ENCODE data around the gene TBK1. TPM values are rescaled to one million over a fixed set of nuclear protein-coding genes. Genes with fewer than 3 reads are reported as not detected.
A peak's percentile ranks its signal among the peaks of the same experiment; 100 is the strongest.

The TBK1 gene
- total and polyA plus RNA-seq, 2 of the 13 experiments (the other 11 are each of a cell fraction or from before 2014, with no cell fraction given), result 10.3 to 25.2 TPM

DNA sequence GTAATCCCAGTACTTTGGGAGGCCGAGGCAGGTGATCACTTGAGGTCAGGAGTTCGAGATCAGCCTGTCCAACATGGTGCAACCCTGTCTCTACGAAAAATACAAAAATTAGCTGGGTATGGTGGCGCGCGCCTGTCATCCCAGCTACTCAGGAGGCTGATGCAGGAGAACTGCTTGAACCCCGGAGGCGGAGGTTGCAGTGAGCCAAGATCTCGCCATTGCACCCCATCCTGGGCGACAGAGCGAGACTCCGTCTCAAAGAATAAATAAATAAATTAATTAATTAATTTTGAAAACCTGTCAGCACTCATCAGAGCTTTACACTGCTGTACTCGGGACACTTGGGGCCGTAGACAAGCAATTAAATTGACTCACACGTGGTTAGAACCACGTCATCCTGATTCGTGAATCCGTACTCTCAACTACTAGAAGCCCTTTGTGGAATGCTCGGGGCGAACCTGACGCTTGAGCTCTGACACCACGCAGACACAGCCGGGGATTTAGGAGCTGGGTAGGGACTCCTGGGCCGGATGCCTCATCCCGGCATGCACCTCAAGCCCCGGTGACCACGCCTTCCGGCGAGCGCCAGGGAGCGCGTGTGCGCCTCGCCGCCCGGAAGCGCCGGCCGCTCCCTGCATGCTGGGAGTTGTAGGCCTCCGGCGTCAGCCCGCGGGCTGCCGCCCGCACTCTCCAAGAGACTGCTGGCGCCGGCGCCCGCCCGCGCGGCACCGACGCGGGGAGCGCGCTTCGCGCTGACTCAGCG, 48.0 kb upstream of the TBK1 start, which contains the start of gene XPOT (continued):
- TF ChIP-seq SOX13 (IDR thresholded peaks at IDR 0.05), result no peak
- no peak; a peak in 1 of 4 replicates for TF ChIP-seq SOX13 (CRISPR knock-in tag; conservative IDR thresholded peaks at IDR 0.05 in 1 of 2, IDR thresholded peaks at IDR 0.05 in 1 of 2)
- no peak; the same call in 1 of the 2 replicates for TF ChIP-seq ZNF501 (CRISPR knock-in tag; IDR thresholded peaks at IDR 0.05)
- TF ChIP-seq, protein P1, sequence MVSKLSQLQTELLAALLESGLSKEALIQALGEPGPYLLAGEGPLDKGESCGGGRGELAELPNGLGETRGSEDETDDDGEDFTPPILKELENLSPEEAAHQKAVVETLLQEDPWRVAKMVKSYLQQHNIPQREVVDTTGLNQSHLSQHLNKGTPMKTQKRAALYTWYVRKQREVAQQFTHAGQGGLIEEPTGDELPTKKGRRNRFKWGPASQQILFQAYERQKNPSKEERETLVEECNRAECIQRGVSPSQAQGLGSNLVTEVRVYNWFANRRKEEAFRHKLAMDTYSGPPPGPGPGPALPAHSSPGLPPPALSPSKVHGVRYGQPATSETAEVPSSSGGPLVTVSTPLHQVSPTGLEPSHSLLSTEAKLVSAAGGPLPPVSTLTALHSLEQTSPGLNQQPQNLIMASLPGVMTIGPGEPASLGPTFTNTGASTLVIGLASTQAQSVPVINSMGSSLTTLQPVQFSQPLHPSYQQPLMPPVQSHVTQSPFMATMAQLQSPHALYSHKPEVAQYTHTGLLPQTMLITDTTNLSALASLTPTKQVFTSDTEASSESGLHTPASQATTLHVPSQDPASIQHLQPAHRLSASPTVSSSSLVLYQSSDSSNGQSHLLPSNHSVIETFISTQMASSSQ (IDR thresholded peaks at IDR 0.05; ENCODE audit: low read depth), result no peak
- TF ChIP-seq, protein P1 (CRISPR knock-in tag; IDR thresholded peaks at IDR 0.05; ENCODE audit: borderline replicate concordance), result no peak; the same call in 1 of the 2 replicates
- no peak for TF ChIP-seq ZNF329 (CRISPR knock-in tag; IDR thresholded peaks at IDR 0.05; ENCODE audit: low read depth)
- TF ChIP-seq, protein P2, sequence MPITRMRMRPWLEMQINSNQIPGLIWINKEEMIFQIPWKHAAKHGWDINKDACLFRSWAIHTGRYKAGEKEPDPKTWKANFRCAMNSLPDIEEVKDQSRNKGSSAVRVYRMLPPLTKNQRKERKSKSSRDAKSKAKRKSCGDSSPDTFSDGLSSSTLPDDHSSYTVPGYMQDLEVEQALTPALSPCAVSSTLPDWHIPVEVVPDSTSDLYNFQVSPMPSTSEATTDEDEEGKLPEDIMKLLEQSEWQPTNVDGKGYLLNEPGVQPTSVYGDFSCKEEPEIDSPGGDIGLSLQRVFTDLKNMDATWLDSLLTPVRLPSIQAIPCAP (CRISPR knock-in tag; IDR thresholded peaks at IDR 0.05; ENCODE audit: low read depth), result no peak
- no peak for TF ChIP-seq PAX8 (CRISPR knock-in tag; IDR thresholded peaks at IDR 0.05; ENCODE audit: borderline replicate concordance)
- no peak for TF ChIP-seq ZSCAN22 (CRISPR knock-in tag; IDR thresholded peaks at IDR 0.05)
- no peak for TF ChIP-seq ZNF451 (CRISPR knock-in tag; IDR thresholded peaks at IDR 0.05)
- TF ChIP-seq, protein P3, sequence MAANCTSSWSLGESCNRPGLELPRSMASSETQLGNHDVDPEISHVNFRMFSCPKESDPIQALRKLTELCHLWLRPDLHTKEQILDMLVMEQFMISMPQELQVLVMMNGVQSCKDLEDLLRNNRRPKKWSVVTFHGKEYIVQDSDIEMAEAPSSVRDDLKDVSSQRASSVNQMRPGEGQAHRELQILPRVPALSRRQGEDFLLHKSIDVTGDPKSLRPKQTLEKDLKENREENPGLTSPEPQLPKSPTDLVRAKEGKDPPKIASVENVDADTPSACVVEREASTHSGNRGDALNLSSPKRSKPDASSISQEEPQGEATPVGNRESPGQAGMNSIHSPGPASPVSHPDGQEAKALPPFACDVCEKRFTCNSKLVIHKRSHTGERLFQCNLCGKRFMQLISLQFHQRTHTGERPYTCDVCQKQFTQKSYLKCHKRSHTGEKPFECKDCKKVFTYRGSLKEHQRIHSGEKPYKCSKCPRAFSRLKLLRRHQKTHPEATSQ (CRISPR knock-in tag; IDR thresholded peaks at IDR 0.05; ENCODE audit: borderline replicate concordance), result no peak
- no peak for TF ChIP-seq U2AF1 (optimal IDR thresholded peaks at IDR 0.05; ENCODE audit: low read depth, low read length)
- TF ChIP-seq KLF15 (CRISPR knock-in tag; IDR thresholded peaks at IDR 0.05; ENCODE audit: borderline replicate concordance), result no peak
- no peak for TF ChIP-seq ZNF782 (CRISPR knock-in tag; IDR thresholded peaks at IDR 0.05; ENCODE audit: borderline replicate concordance)
- peak; percentile 37; the same call in 1 of the 2 replicates for TF ChIP-seq ZFP82 (CRISPR knock-in tag; IDR thresholded peaks at IDR 0.05; ENCODE audit: borderline replicate concordance)
- no peak for TF ChIP-seq RBFOX2 (IDR thresholded peaks at IDR 0.05; ENCODE audit: low read depth, low read length)
- TF ChIP-seq, protein P4, sequence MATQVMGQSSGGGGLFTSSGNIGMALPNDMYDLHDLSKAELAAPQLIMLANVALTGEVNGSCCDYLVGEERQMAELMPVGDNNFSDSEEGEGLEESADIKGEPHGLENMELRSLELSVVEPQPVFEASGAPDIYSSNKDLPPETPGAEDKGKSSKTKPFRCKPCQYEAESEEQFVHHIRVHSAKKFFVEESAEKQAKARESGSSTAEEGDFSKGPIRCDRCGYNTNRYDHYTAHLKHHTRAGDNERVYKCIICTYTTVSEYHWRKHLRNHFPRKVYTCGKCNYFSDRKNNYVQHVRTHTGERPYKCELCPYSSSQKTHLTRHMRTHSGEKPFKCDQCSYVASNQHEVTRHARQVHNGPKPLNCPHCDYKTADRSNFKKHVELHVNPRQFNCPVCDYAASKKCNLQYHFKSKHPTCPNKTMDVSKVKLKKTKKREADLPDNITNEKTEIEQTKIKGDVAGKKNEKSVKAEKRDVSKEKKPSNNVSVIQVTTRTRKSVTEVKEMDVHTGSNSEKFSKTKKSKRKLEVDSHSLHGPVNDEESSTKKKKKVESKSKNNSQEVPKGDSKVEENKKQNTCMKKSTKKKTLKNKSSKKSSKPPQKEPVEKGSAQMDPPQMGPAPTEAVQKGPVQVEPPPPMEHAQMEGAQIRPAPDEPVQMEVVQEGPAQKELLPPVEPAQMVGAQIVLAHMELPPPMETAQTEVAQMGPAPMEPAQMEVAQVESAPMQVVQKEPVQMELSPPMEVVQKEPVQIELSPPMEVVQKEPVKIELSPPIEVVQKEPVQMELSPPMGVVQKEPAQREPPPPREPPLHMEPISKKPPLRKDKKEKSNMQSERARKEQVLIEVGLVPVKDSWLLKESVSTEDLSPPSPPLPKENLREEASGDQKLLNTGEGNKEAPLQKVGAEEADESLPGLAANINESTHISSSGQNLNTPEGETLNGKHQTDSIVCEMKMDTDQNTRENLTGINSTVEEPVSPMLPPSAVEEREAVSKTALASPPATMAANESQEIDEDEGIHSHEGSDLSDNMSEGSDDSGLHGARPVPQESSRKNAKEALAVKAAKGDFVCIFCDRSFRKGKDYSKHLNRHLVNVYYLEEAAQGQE (IDR thresholded peaks at IDR 0.05; ENCODE audit: borderline replicate concordance in 1 of 2, low read depth in 1 of 2, low read length in 2 of 2), result no peak
- no peak for TF ChIP-seq NBN (conservative IDR thresholded peaks at IDR 0.05)
- no peak for TF ChIP-seq ZNF251 (CRISPR knock-in tag; IDR thresholded peaks at IDR 0.05)
